ENCODE measurements around the gene ACTL6A. TPM values are rescaled to one million over a fixed set of nuclear protein-coding genes. Genes with fewer than 3 reads are reported as not detected.

Gene ACTL6A
- total RNA-seq, 2 experiments from 2014 or later = 92.9 to 126 TPM

- no peaks in the 10 kb centered on the region for H3K9me2 ChIP-seq (ENCODE audit: insufficient read depth, low read length)
- BruUV-seq (replicated peaks) = no TSS peak
- no peaks in the 10 kb centered on the region for H3K36me3 ChIP-seq (ENCODE audit: insufficient read depth, low read length)
- TF ChIP-seq CTCF (conservative IDR thresholded peaks at IDR 0.05; ENCODE audit: low read length) (no peak), EZH2phosphoT487 (IDR thresholded peaks at IDR 0.05; ENCODE audit: borderline replicate concordance, low read depth, low read length) (no peak)
- POLR2A ChIA-PET = interaction anchor here (1.1 kb wide), 1 partner anchor 25 kb away, joined by 4 read pairs; no protein-coding TSS in a partner anchor
- intact Hi-C loops (cut with micrococcal nuclease; ENCODE audit: unreplicated experiment) = no loop called here
- H3K27ac ChIP-seq (ENCODE audit: low read depth, low read length, poor library complexity, severe bottlenecking) = no peak overlapping the region
- no peak for DNase-seq (ENCODE audit: low spot score)
- H3K9me3 ChIP-seq (ENCODE audit: low read length) = no peaks in the 10 kb centered on the region
- no peak overlapping the region for H3K4me3 ChIP-seq (ENCODE audit: low read depth, low read length, poor library complexity, severe bottlenecking)
- no peaks in the 10 kb centered on the region for H4K20me1 ChIP-seq (ENCODE audit: insufficient read depth, low read length)
- H3K4me1 ChIP-seq (ENCODE audit: insufficient read depth, low read length, poor library complexity, severe bottlenecking) = no peaks in the 10 kb centered on the region
- H3K4me2 ChIP-seq (ENCODE audit: low read length) = no peak overlapping the region
- CTCF ChIA-PET (ENCODE audit: unreplicated experiment) = no interaction called here
- no peaks in the 10 kb centered on the region for H3K79me2 ChIP-seq (ENCODE audit: insufficient read depth, low read depth, low read length)
- H2AFZ ChIP-seq (ENCODE audit: low read length) = no peak overlapping the region
These were observed 36.2 kb upstream of the ACTL6A start for GRCh38 chr3:179526482-179526881.

GRCh38 chr3:179526989-179527391, 35.7 kb upstream of the ACTL6A start:
- ChIA-PET POLR2A (interaction anchor here (0.8 to 1.1 kb wide), 2 partner anchors 25 to 34 kb away, joined by 4 to 5 read pairs; no protein-coding TSS in a partner anchor), CTCF (ENCODE audit: unreplicated experiment) (no interaction called here)
- no peak overlapping the region for H3K27ac ChIP-seq (ENCODE audit: low read depth, low read length, poor library complexity, severe bottlenecking)
- H3K9me2 ChIP-seq (ENCODE audit: insufficient read depth, low read length) = no peaks in the 10 kb centered on the region
- intact Hi-C loops (cut with micrococcal nuclease; ENCODE audit: unreplicated experiment) = no loop called here
- DNase-seq (ENCODE audit: low spot score) = no peak
- BruUV-seq (replicated peaks) = no TSS peak
- H3K9me3 ChIP-seq (ENCODE audit: low read length) = no peaks in the 10 kb centered on the region
- H2AFZ ChIP-seq (ENCODE audit: low read length) = no peak overlapping the region
- H3K4me1 ChIP-seq (ENCODE audit: insufficient read depth, low read length, poor library complexity, severe bottlenecking) = no peaks in the 10 kb centered on the region
- no peaks in the 10 kb centered on the region for H3K79me2 ChIP-seq (ENCODE audit: insufficient read depth, low read depth, low read length)
- no peaks in the 10 kb centered on the region for H3K36me3 ChIP-seq (ENCODE audit: insufficient read depth, low read length)
- no peak overlapping the region for H3K4me2 ChIP-seq (ENCODE audit: low read length)
- no peak overlapping the region for H3K4me3 ChIP-seq (ENCODE audit: low read depth, low read length, poor library complexity, severe bottlenecking)
- H4K20me1 ChIP-seq (ENCODE audit: insufficient read depth, low read length) = no peaks in the 10 kb centered on the region
- TF ChIP-seq CTCF (conservative IDR thresholded peaks at IDR 0.05; ENCODE audit: low read length) = no peak
- no peak for TF ChIP-seq EZH2phosphoT487 (IDR thresholded peaks at IDR 0.05; ENCODE audit: borderline replicate concordance, low read depth, low read length)

- H3K9me2 ChIP-seq (ENCODE audit: insufficient read depth, low read length) = no peaks in the 10 kb centered on the region
- BruUV-seq (replicated peaks) = no TSS peak
These were observed 34.0 kb upstream of the ACTL6A start for GRCh38 chr3:179528772-179529171.

More at GRCh38 chr3:179528772-179529171, 34.0 kb upstream of the ACTL6A start:
- DNase-seq (ENCODE audit: low spot score) = no peak
- no peak overlapping the region for H3K4me2 ChIP-seq (ENCODE audit: low read length)
- no peak overlapping the region for H2AFZ ChIP-seq (ENCODE audit: low read length)
- ChIA-PET POLR2A (interaction anchor here (1.0 kb wide), 1 partner anchor 92 kb away, joined by 3 read pairs; no protein-coding TSS in a partner anchor), CTCF (ENCODE audit: unreplicated experiment) (no interaction called here)
- H3K4me1 ChIP-seq (ENCODE audit: insufficient read depth, low read length, poor library complexity, severe bottlenecking) = no peaks in the 10 kb centered on the region
- H3K79me2 ChIP-seq (ENCODE audit: insufficient read depth, low read depth, low read length) = no peaks in the 10 kb centered on the region
- no peaks in the 10 kb centered on the region for H4K20me1 ChIP-seq (ENCODE audit: insufficient read depth, low read length)
- no peaks in the 10 kb centered on the region for H3K36me3 ChIP-seq (ENCODE audit: insufficient read depth, low read length)
- H3K27ac ChIP-seq (ENCODE audit: low read depth, low read length, poor library complexity, severe bottlenecking) = no peak overlapping the region
- no peaks in the 10 kb centered on the region for H3K9me3 ChIP-seq (ENCODE audit: low read length)
- intact Hi-C loops (cut with micrococcal nuclease; ENCODE audit: unreplicated experiment) = no loop called here
- TF ChIP-seq EZH2phosphoT487 (IDR thresholded peaks at IDR 0.05; ENCODE audit: borderline replicate concordance, low read depth, low read length) = no peak
- TF ChIP-seq CTCF (conservative IDR thresholded peaks at IDR 0.05; ENCODE audit: low read length) = no peak
- H3K4me3 ChIP-seq (ENCODE audit: low read depth, low read length, poor library complexity, severe bottlenecking) = no peak overlapping the region
